HG02943 (cell line): ENCODE data around the gene FOXP1.

Experiments
- ATAC-seq: cut with Tn5 transposase; IDR thresholded peaks from one replicate; pipeline ENCODE4 v1.9.1; 2021; ENCODE audit warnings: mild to moderate bottlenecking, low read depth, moderate library complexity; ENCODE audit not compliant: unreplicated experiment

Gene FOXP1

DNA sequence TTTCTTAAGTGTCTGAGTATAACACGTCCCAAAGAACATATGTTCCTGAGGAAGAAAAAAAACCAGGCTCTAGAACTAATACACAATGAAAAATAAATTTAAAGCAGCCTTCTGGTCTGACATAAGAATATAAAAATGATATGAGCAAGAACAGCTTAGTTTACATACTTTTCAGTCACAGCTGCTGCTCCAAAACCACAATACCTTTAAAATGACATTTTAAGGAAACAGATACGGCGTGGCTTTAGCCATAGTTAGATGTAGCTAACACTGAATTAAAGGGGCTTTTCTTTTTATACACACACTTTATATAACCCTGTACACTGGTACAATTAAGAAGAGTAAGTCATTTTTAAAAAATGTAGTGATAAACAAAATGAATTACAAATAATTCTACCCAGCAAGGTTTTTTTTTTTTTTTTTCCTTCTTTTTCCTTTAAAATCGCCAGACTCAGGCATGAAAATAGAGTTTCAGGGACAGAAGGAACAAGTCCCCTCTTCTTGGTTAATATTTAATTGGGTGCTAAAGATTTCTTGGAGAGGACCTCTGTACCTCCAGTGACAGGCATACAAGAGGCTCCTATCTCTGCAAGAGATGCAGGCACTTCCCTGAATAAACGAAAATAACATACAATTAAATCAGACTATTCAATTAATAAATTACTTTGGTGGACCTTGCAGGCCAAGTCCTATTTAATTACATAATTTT is 265.6 kb downstream of the FOXP1 start:
- no peak for ATAC-seq

DNA sequence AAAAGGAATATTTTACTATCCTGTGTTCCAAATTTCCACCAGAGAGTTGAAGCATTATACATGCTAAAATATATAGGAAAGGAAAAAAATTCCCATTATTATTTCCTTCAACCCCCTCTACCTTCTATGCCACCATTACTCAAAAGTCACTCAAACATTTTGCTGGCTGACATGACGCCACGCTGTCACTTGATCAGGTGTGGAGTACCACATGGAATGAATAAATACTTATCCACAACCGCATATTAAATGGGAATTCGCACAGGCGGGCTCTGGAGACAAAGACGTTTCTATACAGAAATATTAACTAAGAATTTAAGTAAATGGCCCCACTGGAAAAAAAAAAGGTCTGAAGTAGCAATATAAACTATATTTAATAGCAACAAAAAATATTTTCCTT is 266.4 kb downstream of the FOXP1 start:
- ATAC-seq: no peak

DNA sequence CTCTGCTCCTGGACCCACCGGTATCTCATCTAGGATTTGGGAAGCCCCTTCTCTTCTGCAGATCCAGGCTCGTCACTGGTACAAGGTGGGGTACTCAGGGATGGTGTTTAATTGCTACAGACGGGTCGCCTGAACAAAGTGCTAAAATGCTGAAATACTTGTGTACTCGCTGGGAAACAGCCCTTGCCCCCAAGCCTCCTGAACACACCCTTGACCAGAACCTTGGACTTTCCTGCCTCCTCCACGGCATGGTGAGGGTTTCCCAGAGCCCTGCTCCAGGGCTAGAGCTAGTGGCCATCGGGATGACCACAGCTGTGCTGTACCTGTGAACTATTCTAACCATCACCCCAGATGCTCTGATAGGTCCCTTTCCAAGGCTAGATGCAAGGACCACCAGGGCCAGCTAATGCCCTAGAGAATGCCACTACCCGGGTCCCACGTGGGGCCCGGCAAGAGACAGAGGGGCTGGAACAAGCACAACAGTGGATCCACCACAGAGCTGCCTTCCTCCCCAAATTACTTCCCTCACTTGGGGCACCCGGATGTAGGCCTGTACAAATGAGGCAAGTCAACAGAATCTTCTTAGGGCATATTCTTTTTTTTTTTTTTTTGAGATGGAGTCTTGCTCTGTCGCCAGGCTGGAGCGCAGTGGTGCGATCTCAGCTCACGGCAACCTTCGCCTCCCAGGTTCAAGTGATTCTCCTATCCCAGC is 267.3 kb downstream of the FOXP1 start:
- no peak for ATAC-seq

DNA sequence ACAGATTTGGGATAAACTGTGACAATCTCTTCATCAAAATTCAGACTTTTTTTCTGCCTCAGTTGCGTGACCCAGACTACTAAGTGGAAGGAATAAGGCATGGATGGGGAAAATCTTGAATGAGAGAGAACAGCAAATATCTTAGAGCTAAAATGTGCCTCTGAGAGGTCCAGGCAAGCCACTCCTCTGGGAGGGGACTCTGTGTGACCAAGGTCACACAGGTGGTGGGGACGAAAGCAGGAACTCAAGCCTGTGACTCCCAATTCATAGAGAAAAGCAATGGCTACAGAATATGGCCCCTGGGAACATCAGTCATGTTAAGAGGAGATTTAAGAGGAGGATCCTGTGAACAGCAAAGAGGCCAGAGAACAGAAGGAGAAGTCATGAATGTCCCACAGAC is 268.1 kb downstream of the FOXP1 start:
- ATAC-seq: no peak

DNA sequence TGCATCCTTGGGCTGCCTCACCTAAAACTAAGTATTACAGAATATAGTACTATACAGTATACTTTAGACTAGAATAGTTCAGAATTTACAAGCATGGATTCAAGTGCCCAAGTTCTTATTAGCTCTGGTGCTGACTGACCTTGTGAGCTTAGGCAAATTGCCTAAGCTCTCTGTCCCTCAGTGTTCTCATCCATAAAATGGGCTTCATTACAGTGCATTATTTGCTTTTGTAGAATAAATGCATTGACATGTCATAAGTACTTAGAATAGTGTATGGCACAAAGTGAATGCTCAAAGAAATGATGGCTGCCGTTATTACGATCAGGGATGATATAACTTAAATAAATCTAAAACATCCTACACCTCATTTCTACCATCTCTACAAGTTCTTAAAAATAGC is 269.7 kb downstream of the FOXP1 start:
- no peak for ATAC-seq

DNA sequence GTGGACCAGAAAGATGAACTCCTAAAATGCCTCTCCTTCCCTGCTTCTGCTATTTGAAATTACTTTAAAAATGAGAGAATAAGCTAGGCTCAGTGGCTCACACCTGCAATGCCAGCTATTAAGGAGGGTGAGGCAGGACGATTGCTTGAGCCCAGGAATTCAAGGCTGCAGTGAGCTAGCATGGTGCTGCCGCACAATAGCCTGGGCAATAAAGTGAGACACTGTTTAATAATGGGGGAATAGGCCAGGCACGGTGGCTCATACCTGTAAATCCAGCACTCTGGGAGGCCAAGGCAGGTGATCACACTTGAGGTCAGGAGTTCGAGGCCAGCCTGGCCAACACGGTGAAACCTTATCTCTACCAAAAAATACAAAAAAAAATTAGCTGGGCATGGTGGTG is 271.1 kb downstream of the FOXP1 start:
- ATAC-seq: no peak

DNA sequence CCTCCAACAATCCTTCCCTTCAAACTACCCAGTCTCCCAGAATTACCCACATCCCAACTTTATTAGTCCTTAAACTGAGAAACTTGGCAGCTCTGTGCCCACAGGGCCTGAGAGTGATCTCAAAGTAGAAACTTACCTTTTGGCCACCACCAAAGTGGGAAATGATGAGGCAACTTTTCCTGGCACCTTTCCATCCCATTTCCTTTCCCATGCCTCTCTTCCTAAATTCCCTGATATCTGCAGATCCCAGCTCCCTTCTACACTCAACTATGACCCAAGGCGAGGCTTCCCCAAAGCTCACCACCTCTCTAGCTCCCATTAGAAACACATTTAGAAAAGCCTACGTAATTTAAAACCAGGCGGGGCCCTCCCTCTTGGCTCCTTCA is 271.9 kb downstream of the FOXP1 start:
- no peak for ATAC-seq

DNA sequence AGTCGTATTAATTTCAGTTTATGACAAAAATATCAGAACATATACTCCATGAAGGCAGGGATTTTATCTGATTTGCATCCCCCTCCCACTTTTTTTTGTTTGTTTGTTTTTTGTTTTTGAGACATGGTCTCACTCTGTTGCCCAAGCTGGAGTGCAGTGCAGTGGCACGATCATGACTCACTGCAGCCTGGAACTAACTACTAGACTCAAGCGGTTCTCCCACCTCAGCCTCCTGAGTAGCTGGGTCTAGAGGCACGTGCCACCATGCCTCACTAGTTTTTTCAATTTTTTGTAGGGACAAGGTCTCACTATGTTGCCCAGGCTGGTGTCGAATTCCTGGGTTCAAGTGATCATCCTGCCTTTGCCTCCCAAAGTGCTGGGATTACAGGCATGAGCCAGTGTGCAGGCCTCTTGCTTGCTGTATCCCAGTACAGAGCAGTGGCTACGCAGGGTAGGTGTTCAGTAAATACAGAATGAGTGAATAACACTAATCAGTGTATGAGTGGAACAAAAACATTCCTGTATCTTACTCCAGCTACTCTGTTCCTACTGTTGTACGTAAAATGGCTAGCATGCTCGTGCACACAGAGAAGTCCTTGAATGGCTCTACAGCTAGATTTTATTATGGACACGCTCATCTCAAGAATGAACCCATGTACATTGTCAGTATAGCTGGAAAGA is 272.4 kb downstream of the FOXP1 start:
- no peak for ATAC-seq

DNA sequence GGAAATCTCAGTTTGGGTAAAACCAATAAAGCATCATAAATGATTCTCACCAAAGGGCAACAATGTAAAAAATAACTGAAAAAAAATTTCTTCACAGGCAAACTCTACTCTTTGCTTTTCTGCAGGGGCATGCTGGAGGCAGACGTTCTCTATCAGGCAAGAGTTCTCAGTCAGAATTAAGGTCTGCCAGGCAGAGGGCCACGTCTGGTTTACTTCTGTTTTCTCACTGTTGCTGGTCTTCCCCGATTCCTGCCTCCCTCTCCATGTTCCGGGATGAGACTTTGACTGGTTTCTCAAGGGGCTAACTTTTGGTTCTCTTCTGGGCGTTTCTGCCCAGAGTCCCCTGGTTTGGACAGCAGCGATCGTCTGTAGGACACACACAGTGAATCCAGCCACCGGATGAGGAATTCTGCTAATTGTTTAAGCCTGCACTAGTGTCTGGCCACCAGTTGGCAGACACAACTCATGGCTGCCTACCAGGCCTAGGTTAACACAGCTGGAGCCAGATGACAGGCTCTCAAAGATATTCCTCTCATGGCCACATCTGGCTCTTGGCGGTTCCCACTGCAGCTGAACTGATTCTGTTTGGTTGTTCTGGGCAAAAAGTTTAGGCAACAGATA is 273.1 kb downstream of the FOXP1 start:
- ATAC-seq: no peak

DNA sequence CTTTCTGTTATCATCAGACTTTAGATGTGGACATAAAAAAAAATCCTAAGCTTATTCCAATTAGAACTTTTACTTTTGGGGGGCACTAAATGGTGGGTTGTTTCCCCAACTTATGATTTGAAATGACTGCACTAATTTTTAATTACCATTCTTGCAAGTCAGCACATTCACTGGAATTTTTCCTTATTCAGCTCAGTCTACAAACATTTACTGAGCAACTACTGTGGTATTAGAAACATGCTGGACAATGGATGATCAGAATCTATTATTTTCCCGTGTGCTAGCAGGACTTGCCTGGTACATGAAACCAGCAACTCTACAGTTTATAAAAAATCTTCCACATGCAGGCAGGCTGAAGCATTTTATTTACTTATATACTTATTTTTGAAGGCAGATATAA is 273.6 kb downstream of the FOXP1 start:
- ATAC-seq: no peak

DNA sequence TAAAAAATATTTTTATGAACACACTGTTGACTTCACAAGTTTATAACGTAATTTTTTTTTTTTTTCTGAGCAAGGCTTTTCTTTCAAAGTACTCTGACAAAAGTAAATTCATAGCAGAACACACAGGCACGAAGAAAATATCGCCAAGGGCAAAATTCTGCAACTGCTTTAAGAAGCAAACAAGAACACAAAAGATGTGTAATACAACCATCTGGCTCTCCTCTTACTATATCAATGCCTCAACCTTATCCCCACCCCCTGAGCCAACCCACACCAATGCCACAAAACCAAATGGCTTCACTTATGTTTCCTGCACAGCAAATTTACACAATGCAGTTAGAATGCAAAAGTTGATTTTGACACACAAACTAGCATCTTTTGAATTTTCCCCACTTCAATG is 274.2 kb downstream of the FOXP1 start:
- no peak for ATAC-seq

DNA sequence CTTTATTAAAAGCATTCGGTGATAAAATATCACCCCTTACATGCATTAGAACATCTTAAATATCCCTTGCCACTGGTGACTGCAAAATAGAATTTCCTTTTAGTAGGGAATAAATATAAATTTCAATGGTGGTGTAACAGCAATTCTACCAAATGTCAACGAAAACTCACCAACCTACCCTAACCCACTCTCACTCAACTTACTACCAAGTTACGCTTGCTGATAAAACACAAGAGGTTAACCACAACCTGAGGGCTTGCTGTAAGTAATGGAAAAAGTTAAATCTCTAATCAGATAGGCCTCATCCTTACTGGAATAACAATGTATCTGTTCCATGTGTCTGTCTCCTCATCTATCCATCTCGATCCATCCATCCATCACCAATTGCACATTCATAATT is 274.7 kb downstream of the FOXP1 start:
- no peak for ATAC-seq

DNA sequence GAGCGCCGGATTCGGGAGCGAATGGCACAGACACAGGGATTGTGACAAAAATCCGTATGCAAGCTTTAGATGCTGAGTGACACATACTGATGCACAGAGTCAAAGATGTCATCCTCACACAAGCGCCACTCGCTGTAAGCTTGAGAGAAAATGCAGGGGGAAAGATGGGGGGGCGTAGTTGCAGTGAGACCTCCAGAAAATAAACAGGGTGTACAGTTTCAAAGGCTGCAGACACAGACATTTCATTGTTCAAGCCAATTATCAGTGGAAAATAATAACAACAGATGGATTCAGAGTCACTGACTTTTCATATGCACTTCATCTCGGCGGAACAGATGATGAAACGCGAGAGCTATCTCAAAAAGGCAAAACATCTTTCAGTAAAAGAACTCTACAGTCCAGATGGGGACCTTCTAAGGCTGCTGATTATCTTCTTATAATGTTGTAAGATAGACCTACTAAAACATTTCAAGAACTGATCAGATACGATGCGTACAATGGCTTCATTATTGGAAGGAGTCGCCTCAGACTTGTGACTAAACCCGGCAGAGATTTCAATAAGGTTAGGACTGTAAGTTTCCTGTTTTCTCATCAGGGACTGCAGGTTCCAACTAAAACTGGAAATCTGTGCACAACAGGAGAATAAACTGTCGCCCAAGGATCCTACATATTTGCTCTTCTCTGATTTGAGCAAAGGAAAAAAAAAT is 275.4 kb downstream of the FOXP1 start:
- ATAC-seq: no peak

DNA sequence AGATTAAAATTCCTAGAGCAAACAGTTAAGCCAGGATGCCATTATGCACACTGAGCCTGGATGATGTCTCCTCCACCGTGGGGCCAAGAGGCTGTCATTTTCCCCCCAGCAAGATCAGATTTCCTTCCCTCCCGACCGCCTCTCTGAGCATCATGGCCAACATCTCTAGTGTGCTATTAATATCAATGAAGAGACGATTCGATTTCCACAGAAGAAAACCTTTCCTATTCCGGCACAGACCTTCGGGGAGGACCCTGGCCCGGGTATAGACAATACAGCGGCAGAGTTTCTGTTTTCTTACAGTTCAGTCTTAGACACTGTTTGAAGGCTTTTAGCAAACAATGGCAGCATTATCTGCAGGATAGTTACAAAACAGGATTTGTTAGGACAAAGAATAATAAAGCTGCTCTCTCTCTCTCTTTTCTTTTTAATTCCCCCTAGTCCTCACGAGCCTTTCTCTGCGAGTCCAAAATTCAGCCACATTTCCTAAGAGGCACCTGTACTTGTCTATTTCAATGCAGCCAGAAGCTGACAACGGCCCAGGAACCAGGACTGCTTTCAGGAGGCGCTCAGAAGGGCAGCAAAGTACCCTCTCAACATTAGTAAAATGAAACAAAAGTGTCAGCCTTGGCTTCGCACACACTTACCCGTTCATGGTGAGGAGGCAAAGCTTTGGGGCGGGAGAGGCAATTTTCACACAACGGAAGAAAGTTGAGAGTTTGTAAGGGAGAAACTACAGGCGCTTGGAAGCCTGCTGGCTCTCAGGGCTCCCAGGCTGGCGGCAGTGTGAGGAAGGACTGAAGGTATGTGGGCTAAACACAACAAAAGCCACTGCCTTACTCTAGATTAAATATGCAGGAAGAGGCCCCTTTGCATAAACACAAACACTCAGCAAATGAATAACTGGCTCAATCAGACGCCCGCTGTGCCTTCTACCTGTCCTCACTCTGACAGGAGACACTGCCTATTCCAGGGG is 278.0 kb downstream of the FOXP1 start:
- peak; percentile 67 for ATAC-seq

DNA sequence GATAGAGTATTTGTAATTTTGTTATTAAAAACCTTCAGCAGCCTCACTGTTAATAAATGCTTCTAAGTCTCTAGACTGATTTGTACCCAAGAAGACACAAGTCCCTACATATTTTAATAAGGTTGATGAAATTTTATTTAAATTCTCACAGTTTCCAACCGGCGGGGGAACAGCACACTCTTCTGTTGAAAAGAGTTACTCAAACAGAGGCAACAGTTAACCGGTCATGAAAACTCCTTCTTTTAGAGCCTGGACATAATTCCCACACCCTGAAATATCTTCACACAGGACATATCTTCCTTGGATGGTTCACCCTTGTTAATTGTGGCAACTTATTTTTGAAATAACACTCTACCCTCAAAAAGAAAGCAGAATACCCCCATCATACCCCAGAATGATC is 278.8 kb downstream of the FOXP1 start:
- ATAC-seq: no peak

DNA sequence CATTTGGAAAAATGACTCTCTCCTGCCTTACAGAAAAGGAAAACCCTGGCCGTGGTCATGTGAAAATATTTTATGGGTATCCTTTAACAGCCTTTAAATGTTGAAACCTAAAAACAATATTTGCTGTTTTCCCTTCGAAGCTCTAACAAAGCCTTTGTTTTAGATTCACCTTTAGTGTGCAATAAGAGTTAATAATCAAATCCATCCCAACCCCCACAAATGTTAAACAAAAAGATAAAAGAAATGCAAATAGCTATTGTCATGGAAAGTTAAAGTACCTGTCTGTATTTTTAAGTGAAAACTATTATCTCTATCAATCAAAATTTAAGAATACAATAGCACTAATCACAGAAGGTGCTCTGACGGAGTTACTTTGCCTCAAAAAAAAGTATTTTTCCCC is 279.3 kb downstream of the FOXP1 start:
- no peak for ATAC-seq

DNA sequence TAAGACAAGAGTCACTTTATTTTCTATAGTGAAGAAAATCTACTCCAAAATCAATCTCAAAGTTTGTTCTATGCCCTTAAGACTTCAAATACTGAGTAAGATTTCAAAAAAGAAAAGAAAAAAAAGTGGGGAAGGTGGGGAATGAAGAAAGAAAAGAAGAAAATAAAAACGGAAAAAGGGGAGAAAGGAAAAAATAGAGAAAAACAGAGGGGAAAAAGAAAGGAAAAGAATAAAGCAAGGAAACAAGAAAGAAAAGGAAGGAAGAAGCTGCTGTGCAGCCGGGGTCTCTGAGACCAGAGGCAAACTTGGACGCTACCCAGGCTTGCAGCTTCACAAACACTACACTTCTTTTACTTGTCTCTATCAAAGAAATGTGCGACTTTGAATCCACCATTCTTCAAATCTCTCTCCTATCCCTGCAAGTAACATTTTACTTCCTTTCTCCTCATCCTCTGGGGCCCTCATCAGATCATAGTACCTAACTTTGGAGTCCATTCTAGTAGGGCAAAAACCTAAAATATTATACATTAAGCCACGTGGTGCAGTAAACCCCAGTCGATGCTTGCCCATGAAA is 279.8 kb downstream of the FOXP1 start:
- ATAC-seq: no peak

DNA sequence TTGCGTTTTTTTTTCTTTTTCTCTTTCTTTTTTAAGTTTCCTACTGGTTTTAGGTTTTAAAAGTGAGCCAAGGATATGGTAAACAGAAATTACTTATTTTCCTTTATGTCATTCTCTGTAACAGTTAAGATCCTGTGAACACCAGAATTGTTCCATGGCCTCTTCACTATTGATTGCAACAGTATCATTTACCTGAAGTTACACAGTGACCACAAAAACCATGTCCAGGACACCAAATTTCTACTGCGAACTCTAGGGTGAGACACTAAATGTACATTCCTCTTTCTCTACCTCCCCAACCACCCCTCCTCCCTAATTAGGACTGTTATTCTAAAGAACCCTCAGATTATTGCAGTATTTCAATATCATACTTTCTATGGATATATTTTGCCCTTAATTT is 280.9 kb downstream of the FOXP1 start:
- no peak for ATAC-seq

DNA sequence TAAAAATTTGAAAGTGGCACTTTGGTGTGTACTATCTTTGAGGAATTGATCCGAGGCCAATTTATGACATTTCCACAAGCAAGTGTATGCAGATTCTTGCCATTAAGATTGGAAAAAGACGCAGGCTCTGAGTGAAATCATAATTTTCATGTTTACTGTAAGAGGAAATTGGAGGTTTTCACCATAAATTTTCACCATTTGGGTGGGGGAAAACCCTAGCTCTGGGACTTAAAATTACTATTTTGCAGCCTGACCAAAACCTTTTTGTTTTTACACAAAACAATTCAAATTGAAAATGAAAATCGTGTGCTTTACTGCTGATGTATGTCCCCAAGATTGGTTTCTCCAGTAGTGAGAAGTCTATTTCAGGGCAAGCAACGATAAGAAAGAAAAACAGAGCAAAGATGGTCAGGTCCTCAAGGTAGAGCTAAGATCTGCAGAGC is 282.6 kb downstream of the FOXP1 start:
- ATAC-seq: no peak
